GM19438 (cell line): Measurements from ENCODE around the gene KCNJ8.
"Not testable (repeated sequence)": the region's sequence is repeated elsewhere in the genome, so short reads cannot be mapped to it uniquely, and the experiment has no call there.

Experiments used
- ATAC-seq: cut with Tn5 transposase; IDR thresholded peaks from one replicate; pipeline ENCODE4 v1.9.1; 2021; ENCODE audit warnings: low read depth; ENCODE audit not compliant: unreplicated experiment

KCNJ8 gene

DNA sequence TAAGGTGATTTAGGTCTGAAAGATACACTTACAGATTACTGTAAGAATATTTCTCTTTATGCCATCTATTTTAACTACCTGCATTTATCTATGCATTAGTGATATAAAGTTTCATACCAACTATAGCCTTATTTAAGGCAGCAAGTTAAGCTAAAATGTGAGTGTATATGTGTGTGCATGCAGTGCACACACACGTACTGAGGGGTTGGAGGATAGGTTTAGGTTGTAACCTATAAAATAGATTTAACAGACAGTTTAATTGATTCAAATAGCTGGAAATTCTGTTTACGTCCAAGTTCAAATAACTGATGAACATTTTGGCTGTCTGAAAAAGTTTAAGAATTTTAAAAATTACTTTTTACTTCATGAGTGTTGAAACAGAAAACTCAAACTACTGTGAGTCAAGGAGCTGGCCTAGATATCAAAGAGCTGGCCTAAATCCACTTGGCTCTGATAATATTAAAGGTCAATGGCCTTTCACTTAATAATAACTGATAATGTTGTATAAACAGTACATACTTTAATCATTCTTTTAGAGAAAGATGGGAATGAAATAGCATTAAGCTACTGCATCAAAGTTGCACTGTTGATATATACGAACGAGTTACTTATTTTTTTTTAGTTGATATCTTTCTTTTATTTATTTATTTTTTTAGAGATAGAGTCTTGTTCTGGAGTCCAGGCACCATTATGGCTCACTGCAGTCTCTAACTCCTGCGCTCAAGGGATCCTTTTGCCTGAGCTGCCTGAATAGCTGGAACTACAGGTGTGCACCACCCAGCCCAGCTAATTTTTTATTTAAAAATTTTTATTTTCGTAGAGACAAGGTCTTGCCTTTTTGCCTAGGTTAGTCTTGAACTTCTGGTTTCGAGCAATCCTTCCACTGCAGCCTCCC, 13.8 kb upstream of the KCNJ8 start:
- no peak for ATAC-seq

DNA sequence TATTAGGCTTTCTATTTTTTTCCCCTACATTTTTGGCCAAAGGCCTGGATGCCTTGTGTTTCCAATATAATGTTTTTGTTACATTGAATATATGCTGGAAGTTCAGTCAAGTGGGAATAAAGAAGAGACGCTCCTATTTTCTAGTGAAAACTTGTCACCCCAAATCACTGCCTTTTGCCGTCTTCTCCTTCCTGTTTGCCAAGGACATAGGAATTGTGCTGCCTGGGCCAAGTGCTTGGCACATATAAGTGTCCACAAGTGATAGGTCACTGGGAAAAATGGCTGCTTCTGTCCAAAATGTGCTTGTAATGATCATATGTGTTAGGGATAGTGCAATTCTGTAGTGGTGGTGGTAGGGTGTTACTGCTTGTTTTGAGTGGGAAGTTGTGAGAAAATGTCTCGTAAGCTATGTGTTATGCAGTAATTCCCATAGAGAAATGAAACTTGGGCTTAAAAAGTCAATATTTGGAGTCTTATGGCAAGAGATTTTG, 11.6 kb upstream of the KCNJ8 start:
- no peak for ATAC-seq

DNA sequence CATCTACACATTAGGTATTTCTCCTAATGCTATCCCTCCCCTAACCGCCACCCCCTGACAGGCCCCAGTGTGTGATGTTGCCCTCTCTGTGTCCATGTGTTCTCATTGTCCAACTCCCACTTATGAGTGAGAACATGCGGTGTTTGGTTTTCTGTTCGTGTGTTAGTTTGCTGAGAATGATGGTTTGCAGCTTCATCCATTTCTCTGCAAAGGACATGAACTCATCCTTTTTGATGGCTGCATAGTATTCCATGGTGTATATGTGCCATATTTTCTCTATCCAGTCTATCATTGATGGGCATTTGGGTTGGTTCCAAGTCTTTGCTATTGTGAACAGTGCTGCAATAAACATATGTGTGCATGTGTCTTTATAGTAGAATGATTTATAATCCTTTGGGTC, 8.2 kb upstream of the KCNJ8 start:
- ATAC-seq = not testable (repeated sequence)

DNA sequence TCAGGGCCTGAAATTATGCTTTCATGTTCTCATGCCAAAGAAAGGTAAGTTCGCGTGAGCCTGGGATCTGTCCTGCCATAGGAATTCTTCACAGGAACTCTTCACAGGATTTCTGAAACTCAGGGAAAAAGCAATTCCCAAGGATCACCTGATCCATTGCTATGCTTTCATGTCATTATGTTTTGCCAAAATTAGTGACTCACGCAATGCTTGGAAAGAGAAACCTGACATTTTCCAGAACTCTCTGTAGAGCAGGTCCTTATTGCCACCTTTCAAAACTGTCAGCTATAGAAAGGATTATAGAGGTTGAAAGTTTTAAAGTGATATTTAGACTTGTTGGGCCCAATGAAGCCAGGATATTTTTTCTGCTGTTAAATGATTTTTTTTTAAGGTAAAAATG, 6.3 kb upstream of the KCNJ8 start:
- ATAC-seq = no peak

DNA sequence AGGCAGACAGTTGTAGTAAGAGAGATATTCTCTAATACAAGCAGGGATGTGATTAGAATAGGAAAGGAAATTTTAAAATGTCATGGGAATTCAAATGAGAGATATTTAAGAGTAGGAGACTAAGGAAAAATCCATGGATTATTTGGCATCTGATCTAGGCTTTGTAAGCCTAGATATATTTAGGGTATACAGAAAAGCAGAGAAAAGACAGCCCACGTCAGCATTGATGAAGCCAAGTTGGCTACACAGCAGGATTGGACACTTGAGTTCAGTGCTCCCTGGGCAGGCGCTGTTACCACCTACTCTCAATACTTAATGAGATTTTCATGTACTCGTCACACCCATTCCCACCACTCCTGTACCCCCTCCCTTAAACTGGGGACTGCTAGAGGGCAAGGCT, 1.7 kb upstream of the KCNJ8 start:
- no peak for ATAC-seq

DNA sequence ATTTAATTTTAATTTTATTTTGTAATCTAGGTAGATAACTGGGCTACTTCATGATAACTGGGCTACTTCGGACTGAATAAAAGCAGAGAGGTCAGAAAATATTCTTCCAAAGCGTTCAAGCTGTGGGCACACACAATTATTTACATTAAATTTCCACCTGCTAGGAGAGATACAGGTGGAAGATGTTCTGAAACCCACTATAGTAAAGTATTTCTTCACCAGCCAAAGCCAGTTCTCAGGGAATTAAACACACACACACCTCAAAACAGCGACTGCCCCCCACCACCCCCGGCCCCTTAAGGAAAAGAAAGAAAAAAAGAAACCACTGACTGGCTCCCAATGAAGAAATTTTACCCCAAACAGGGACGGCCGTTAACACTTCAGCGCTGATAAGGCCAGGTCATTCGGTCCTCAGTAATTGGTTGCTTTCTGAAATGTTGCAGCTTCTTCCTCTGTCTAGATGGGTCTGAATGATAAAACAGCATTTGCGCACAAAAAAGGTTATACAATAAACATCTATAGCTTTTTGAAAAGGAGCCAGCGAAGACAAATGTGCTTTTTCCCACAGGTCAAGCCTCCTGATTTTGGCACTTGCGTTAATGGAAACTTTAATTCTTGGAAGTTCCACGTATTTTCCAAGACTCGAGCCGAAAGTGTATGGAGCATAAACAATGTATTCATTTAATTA, 771 bp upstream of the KCNJ8 start:
- no peak for ATAC-seq

DNA sequence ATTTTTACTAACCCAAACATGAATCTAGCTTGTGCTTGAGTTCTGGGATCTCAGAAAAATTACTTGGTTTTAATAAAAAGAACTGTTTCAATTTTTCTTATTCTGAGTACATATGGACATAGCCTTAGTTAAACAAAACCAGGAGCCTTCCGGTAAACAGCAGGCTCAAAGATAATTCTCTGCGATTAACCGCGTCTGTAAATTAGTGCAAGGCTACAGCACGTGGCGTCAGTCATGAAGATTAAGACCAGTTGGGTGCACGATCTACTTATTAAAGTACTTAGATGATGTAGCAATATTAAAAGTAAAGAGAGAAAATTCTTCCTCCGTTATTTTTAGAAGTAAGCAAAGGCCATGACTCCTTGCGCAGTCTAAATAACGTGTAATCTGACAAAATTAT, 700 bp downstream of the KCNJ8 start:
- no peak for ATAC-seq

DNA sequence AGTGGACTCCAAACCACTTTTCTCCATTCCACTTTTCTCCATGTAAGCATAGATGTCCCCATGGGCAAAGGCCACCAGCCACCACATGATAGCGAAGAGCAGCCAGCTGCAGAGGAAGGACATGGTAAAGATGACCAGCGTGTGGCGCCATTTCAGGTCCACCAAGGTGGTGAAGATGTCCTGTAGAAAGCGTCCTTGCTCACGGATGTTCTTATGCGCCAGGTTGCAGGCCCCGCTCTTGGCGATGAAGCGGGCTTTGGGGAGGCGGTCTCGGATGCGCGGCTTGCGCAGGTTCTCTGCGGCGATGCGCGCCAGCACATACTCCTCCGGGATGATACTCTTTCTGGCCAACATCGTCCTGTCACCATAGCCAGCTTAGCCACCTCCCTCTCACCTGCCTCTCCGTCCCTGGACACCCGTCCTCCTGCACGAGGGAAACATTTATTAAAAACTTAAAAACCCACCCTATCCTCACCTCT, 1.2 kb downstream of the KCNJ8 start:
- ATAC-seq = no peak

DNA sequence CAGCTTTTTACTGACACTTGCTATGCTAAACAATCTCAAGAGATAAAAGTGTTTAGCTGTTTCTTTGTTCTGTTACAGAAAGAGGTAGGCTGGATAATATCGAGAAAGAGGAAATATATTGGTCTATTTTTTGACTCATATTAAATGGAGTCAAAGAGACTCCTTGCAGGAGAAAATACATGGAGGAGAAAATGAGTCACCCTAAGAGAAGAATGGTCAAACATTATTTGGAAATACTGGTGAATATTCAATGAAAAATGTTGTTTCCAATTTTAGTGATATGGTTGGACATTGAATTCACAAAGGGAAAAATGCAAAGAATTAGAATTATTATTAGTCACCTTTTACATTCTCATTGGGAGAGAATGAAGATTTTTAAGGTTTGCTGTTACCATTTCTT, 3.2 kb downstream of the KCNJ8 start:
- no peak for ATAC-seq

DNA sequence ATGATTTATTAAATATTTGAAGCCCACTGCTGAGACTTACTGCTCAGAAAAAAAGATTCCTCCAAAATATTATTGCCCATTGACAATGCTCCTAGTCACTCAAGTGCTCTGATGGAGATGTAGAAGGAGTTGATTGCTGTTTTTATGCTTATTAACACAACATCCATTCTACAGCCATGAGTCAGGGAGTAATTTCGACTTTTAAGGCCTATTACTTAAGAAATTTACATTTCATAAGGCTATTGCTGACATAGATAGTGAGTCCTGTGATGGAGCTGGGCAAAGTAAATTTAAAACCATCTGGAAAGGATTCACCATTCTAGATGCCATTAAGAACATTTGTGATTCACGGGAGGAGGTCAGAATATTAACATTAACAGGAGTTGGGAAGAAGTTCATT, 5.2 kb downstream of the KCNJ8 start:
- no peak for ATAC-seq

DNA sequence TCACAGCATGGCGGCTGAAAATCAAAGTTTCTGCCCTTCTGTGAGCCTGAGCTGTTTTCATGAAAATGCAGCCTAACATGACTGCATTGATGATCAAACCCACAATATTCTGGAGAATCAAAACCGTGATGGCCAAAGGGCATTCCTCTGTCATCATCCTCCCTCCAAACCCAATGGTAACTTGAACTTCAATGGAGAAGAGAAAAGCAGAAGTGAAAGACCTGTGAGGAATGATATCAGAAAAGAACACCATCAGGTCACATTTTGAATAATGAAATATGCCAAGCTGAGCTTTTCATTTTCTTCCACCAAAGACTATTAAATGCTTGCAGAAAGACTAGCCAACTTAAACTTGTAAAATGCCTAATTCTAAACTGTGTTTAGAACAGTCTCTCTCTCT, 8.1 kb downstream of the KCNJ8 start:
- ATAC-seq = no peak

DNA sequence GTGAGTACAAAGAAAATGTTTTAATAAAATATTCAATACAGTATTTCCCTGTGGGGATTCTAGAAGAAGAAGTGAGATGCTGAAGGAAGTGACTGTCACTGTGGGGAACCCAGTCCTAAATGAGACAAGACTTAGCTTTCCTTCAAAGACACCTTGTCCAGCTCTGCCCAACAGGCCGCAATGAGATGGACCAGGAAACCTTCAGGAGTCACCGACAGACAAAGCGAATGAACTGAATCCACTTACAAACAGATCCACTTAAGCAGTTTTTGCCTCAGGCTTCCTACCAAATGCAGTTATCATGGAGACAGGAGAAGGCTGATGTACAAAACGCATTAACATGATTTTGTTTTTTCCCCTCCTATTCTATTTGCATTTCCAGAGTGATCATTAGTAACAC, 9.6 kb downstream of the KCNJ8 start:
- ATAC-seq = no peak

DNA sequence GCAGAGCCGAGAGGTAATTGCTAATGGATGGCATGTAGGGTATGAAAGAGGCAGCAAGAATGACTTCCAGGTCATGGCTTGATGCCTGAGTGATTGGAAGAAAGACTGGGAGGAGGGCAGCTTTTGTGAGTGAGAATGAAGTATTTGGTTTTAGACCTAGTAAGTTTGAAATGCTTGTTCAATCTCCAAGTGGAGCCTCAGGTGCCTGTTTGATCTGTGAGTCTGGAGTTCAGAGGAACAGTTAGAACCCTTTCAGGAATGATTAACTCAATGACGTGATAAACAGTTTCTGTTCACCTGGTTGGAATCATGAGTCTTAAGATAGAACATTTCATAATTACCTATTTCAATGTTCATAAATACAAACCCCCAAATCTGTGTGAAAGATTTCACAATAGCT, 10.4 kb downstream of the KCNJ8 start:
- no peak for ATAC-seq

DNA sequence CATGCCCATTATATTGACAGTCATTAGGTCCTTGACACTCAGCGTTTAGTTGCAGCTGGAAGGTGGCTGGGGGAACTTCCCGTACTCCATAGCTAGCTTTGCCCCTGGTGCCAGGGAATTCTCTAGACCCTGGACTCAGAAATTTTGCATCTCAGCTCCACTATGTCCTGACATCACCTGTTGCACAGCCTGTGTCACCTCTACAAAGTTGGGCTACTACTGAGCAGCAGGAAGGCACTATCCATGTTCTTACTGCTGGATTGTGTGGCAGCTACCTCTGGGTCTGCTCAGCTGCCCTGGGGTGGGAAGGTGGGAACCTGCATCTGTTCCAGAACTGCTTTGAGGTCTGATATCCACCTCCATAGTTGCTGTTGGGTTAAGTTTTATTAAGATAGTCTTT, 11.0 kb downstream of the KCNJ8 start:
- ATAC-seq = no peak

DNA sequence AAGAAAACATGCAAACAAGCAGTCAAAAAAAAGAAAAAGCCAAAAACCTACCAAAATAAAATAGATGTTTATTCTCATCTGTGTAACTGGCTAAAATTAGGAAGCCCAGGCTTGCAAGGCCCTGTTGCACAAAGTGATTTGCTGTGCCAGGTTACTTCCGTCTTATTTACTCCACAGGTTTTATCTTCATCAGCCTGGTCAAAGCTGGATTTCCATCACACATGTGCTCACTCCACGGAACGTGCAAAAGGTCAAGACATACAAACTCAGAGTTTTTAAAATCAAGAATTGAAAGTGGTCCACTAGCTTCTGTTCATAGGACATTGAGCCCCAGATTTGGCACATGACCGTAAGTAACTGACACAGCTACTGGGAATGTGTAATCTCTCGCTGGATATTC, 14.8 kb downstream of the KCNJ8 start:
- ATAC-seq = no peak

DNA sequence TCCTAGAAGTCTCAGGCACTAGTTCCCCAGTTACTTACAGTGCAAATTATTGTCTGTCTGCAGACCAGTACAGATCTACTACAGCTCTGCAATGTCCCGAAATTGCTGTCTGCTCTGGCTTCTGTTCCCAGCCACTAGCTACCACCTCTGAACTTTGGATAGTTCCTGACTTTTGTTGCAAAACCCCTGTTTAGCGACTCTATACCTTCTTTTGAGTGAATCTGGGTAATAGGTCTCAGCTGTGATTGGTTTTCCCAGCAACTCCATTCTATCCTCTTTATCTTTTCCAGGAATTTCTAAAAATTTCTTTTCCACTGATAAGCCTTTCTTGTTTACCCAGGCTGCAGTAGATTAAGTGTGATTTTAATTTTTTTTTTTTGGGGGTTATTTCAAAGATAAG, 16.8 kb downstream of the KCNJ8 start:
- no peak for ATAC-seq

DNA sequence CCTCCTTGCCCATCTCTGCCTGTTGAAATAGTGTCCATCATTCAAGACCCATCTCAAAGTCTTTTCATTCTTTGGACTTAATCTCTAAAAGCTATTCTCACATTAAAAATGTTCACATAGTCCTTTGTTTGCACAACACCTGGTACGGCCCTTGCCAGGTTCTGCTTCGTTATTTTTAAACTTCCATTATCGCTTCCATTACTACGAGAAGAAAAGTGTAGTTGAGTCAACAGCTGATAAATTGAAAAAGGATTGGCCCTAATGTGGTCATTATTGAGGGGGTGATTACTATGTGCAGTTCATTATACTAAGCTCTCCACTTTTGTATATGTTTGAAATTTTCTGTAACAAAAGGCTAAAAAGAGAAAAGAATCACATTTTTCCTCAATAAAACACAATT, 17.8 kb downstream of the KCNJ8 start:
- ATAC-seq = no peak

DNA sequence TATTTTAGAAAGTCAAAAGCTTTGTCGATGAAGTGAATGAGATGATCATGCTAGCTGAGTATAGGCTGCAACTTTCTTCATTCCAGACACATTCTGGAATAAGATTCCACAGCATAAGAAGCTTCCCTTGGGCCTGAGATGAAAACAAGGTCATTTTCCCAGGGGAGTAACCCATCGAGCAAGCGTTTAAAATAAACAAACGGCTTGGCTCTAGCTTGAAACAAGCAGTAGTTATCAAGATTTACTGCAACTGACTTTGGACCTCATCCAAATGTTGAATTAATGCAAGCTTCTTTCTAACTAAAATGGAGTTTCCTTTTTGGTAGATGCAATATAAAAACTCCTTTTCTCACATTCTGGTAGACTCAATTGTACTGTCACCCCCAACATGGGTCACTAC, 23.0 kb downstream of the KCNJ8 start:
- ATAC-seq = no peak

DNA sequence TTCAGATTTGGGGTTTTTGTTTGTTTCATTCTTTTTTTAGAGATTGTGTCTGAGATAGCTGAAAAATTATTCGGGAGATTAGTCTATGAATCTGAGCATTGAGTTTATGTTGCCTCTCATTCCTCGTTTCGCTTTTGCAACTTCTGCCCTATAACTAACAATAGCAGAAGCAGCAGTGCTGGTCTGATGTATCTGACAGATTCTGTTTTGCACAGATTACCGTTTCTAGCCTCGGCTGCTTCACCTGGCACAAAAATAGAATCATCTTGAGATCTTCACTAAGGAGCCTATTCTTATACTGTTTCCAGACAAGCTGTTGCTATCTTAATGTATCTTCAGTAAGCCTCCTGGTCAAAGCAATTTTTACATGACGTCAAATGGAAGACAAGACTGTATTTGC, 29.2 kb downstream of the KCNJ8 start:
- ATAC-seq = no peak

DNA sequence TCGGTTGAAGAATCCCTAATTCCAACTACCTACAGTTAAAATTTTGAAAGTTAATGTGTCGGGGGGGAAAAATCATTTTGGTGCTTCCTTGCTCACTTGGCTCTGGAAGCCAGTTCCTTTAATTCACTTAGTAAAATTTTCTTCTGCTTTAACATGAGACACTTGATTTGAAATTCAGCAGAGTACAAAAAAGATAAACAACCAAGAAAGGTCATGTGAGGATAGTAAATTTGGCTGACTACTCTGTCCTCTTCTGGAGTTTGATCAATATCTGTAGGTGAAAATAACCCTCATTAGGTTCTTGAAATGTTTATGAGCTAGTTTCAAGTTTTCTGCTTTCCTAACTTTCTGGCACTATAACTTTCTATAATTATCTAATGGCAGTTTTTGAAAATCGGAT, 43.4 kb downstream of the KCNJ8 start:
- ATAC-seq = no peak

DNA sequence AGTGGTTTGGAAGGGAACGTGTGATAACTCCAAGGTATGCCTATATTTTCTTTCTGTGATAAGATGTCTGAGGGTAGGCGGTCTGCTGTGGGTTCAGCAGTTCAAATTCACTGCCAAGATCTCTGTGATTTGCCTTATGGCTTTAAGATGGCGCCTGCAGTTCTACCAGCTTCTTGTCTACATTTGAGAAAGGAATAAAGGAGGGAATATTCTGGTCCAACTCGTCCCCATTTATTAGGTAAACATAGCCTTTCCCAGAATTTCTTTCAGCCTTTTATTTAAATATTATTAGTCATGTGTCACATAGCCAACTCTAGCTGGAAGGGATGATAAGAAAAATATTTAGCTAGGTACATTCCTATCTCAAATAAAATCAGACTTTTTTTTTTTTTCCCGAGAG, 48.8 kb downstream of the KCNJ8 start:
- ATAC-seq = no peak
